NB4 (cell line): ENCODE results near the gene ABHD5.

Source experiments
- DNase-seq: peaks from one replicate; pipeline ENCODE4 v3.0.0; 2010; ENCODE audit warnings: low read depth
- H3K4me3 ChIP-seq: one replicate; pipeline ENCODE4 v1.5.1; 2011; ENCODE audit warnings: mild to moderate bottlenecking, low read depth, low read length, moderate library complexity
- MYC ChIP-seq: IDR thresholded peaks from 2 replicates; pipeline ENCODE4 v1.6.1; 2011; ENCODE audit warnings: low read depth, low read length
- POLR2A ChIP-seq: IDR thresholded peaks from 2 replicates; pipeline ENCODE4 v1.6.1; 2011; ENCODE audit warnings: mild to moderate bottlenecking; ENCODE audit not compliant: insufficient read length; ENCODE audit errors: extremely low read depth
- TF ChIP-seq, protein P1 (sequence below): IDR thresholded peaks from 2 replicates; pipeline ENCODE4 v1.6.1; 2011; ENCODE audit warnings: low read depth, low read length
- TF ChIP-seq, protein P2 (sequence below): IDR thresholded peaks from one replicate; pipeline ENCODE4 v1.5.1; 2012; ENCODE audit warnings: low read depth, low read length

ABHD5 gene

DNA sequence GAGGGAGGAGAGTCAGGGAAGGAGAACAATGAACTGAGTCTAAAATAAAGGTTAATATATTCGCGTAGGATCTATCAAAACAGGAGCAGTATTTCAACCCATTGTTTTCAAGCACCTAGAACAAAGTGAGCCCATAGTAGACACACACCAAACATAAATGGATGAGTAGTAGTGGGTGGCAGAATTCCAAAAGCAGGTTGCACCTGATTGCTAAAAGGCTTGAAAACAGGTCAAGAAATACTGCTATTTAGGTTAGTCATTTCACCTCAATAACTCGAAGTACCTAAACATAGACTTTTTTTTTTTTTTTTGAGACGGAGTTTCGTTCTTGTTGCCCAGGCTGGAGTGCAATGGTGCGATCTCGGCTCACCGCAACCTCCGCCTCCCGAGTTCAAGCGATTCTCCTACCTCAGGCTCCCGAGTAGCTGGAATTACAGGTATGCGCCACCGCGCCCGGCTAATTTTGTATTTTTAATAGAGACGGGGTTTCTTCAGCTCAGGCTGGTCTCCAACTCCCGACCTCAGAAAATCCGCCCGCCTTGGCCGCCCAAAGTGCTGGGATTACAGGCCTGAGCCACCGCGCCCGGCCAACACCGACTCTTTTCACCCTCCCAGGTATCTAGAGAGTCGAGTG, 855 bp upstream of the ABHD5 start:
- TF ChIP-seq, protein P1, sequence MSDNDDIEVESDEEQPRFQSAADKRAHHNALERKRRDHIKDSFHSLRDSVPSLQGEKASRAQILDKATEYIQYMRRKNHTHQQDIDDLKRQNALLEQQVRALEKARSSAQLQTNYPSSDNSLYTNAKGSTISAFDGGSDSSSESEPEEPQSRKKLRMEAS: no peak
- TF ChIP-seq POLR2A (no peak), MYC (no peak)
- TF ChIP-seq, protein P2, sequence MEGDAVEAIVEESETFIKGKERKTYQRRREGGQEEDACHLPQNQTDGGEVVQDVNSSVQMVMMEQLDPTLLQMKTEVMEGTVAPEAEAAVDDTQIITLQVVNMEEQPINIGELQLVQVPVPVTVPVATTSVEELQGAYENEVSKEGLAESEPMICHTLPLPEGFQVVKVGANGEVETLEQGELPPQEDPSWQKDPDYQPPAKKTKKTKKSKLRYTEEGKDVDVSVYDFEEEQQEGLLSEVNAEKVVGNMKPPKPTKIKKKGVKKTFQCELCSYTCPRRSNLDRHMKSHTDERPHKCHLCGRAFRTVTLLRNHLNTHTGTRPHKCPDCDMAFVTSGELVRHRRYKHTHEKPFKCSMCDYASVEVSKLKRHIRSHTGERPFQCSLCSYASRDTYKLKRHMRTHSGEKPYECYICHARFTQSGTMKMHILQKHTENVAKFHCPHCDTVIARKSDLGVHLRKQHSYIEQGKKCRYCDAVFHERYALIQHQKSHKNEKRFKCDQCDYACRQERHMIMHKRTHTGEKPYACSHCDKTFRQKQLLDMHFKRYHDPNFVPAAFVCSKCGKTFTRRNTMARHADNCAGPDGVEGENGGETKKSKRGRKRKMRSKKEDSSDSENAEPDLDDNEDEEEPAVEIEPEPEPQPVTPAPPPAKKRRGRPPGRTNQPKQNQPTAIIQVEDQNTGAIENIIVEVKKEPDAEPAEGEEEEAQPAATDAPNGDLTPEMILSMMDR: no peak
- peak overlapping the region; percentile 40 for H3K4me3 ChIP-seq
- no peak for DNase-seq

DNA sequence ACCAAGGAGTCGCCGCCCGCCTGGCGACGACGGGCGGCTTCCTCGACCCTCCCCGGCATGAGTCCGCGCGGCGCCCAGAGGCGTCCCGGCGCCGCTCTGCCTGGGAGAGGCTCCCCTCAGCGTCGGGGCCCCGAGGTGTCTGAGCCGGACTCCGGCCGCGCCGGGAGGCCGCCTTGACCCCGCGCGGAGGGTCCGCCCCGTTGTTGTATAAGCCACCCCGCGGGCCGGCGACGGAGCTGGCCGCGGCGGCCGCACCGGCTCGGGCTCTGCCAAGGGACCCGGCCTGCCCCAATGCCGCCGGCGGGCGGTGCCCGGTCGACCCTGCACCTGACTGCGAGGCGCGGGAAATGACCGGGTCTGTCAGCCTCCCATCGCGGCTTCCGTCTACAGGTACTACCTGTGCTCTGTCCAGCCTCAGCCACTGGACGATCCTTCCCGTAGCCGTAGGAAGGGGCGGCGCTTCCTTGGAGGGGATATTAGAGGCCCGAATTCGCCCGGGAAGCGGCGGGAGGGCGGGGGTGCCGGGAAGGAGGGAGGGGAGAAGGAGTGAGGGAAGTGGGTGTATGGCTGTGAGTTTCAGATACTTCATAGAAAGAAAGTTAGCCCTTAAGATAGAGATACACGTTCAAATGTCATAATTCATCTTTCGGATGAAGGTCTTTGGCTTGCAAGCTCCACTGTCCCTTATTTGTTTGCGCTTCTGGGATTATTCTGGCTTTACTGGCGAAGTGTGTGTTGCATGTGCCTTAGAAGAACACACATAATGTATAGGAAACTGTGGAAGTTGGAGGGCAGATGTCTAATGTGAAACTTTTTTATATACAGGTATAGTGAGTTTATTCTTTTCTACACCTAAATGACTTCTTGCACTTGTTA, 620 bp downstream of the ABHD5 start:
- peak; percentile 56 for DNase-seq
- H3K4me3 ChIP-seq: peak overlapping the region; percentile 89
- TF ChIP-seq, protein P1: peak; percentile 16; the same call in 1 of the 2 replicates
- no peak for TF ChIP-seq POLR2A

DNA sequence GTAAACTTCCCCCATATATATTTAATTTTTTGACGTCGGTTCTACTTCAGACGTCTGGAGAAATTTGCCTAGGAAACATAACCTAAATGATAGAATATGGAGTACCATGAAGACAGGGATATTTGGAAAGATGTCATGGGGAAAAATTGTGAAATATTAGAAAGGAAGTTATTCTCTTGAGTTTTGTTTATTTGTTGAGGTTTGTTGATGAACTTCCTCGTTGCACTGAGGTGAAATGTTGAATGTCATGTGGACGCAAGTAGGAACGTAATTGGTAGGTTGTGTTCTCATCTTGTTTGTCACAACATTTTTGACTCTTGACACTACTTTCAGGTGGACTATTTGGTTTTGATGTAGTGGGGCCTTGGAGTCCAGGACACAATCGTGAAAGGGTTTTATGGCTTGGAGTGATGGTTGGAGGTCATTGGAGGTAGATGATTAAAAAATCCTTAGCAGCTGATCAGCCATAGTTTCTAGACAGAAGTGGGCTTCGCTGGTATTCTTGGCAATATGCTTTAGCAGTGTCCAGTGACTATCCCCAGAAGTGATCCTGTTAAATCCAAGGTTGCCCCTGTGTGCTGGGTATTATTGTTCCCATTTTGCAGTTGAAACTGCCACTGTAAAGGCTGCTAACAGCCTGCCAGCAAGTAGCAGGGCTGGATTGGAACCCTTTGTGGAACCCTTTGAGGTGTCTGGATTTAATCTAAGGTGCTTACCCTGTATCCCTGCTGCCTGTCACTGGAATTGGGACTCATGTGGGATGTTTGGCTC, 1.5 kb downstream of the ABHD5 start:
- TF ChIP-seq MYC (no peak), POLR2A (no peak)
- TF ChIP-seq, protein P1: no peak
- TF ChIP-seq, protein P2: no peak
- peak overlapping the region; percentile 89 for H3K4me3 ChIP-seq
- peak; percentile 22 for DNase-seq

DNA sequence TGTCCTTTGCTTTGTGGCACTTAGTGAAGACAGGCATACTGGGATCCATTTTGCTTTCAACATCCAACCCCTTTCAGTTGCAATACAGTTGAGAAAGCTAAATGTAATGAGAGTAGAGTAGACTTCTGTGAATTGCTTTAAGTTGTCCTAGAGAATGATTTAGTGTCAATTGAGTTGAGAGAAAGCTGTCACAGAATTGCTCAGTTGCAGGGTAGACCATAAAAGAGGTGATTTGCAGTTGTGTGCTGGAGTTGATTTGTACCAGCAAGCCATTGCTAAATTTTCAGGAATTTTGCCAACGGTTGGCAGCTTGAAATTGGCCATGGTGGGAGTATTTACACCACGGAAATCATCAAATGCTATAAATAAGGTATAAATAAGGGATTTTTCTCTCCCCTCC, 2.2 kb downstream of the ABHD5 start:
- H3K4me3 ChIP-seq: no peak overlapping the region
- TF ChIP-seq, protein P2: no peak
- TF ChIP-seq POLR2A (no peak), MYC (no peak)
- TF ChIP-seq, protein P1: no peak
- no peak for DNase-seq

GRCh38 chr3:43693594-43693993, 2.9 kb downstream of the ABHD5 start:
- DNase-seq: no peak
- no peak overlapping the region for H3K4me3 ChIP-seq
- TF ChIP-seq, protein P2: no peak
- no peak for TF ChIP-seq POLR2A
- TF ChIP-seq MYC: no peak
- TF ChIP-seq, protein P1: no peak
